ENCODE data around the gene CORO2B.

GRCh38 chr15:68537097-68537496 lies 41.7 kb upstream of the CORO2B start:
- no peak for TF ChIP-seq CTCF (conservative IDR thresholded peaks at IDR 0.05; ENCODE audit: low read depth in 2 of 2)
- no peak for TF ChIP-seq EZH2phosphoT487 (IDR thresholded peaks at IDR 0.05; ENCODE audit: unreplicated experiment)
- TF ChIP-seq CREB1 (CRISPR knock-in tag; IDR thresholded peaks at IDR 0.05; ENCODE audit: low read depth), result no peak
- no peak for TF ChIP-seq ZNF114 (CRISPR knock-in tag; IDR thresholded peaks at IDR 0.05)
- TF ChIP-seq POLR2AphosphoS5 (IDR thresholded peaks at IDR 0.05; ENCODE audit: low read depth), result no peak
- no peak for TF ChIP-seq REST (IDR thresholded peaks at IDR 0.05; ENCODE audit: unreplicated experiment)
- TF ChIP-seq EZH2 (IDR thresholded peaks at IDR 0.05; ENCODE audit: low read depth, unreplicated experiment), result no peak
- TF ChIP-seq ETS1 (IDR thresholded peaks at IDR 0.05), result no peak
- TF ChIP-seq JUNB (IDR thresholded peaks at IDR 0.05; ENCODE audit: unreplicated experiment), result no peak
- TF ChIP-seq ZNF462 (CRISPR knock-in tag; IDR thresholded peaks at IDR 0.05), result no peak
- TF ChIP-seq ZNF331 (CRISPR knock-in tag; IDR thresholded peaks at IDR 0.05; ENCODE audit: low read depth), result no peak

Data from GM23338 (cell line).